GM19328 (cell line): ENCODE results near the gene LMO3.

Source experiments
- ATAC-seq: cut with Tn5 transposase; IDR thresholded peaks from one replicate; pipeline ENCODE4 v1.9.1; 2021; ENCODE audit warnings: mild to moderate bottlenecking, moderate library complexity; ENCODE audit not compliant: unreplicated experiment

LMO3 gene

GRCh38 chr12:16602412-16602811, 3.5 kb downstream of the LMO3 start:
- no peak for ATAC-seq

GRCh38 chr12:16600525-16600924, 5.4 kb downstream of the LMO3 start:
- no peak for ATAC-seq

GRCh38 chr12:16599081-16599480, 6.9 kb downstream of the LMO3 start:
- ATAC-seq: no peak

- no peak for ATAC-seq
These were observed 11.2 kb downstream of the LMO3 start for GRCh38 chr12:16594797-16595196.

GRCh38 chr12:16593546-16593945, 12.4 kb downstream of the LMO3 start:
- ATAC-seq: no peak

- no peak for ATAC-seq
These were observed 15.3 kb downstream of the LMO3 start for GRCh38 chr12:16590645-16591044.

GRCh38 chr12:16588812-16589211, 17.1 kb downstream of the LMO3 start:
- no peak for ATAC-seq

- ATAC-seq: no peak
These were observed 18.4 kb downstream of the LMO3 start for GRCh38 chr12:16587514-16587913.

GRCh38 chr12:16587110-16587453, 18.9 kb downstream of the LMO3 start:
- no peak for ATAC-seq

- no peak for ATAC-seq
These were observed 19.4 kb downstream of the LMO3 start for GRCh38 chr12:16586350-16587109.

GRCh38 chr12:16585781-16586180, 20.2 kb downstream of the LMO3 start:
- no peak for ATAC-seq

- ATAC-seq: no peak
These were observed 21.8 kb downstream of the LMO3 start for GRCh38 chr12:16583969-16584745.

GRCh38 chr12:16581416-16581815, 24.5 kb downstream of the LMO3 start:
- ATAC-seq: no peak

GRCh38 chr12:16579041-16579440, 26.9 kb downstream of the LMO3 start:
- ATAC-seq: no peak

GRCh38 chr12:16573398-16574077, 32.4 kb downstream of the LMO3 start:
- ATAC-seq: no peak

GRCh38 chr12:16568873-16569272, 37.1 kb downstream of the LMO3 start:
- no peak for ATAC-seq

GRCh38 chr12:16564675-16565074, 41.3 kb downstream of the LMO3 start:
- ATAC-seq: no peak

- ATAC-seq: no peak
These were observed 42.5 kb downstream of the LMO3 start for GRCh38 chr12:16563504-16563903.

GRCh38 chr12:16562921-16563320, 43.0 kb downstream of the LMO3 start:
- ATAC-seq: no peak

- no peak for ATAC-seq
These were observed 43.5 kb downstream of the LMO3 start for GRCh38 chr12:16562435-16562834.

- no peak for ATAC-seq
These were observed 45.7 kb downstream of the LMO3 start for GRCh38 chr12:16560273-16560672.

GRCh38 chr12:16555630-16556029, 50.3 kb downstream of the LMO3 start:
- ATAC-seq: no peak
